MM.1S (cell line): Measurements from ENCODE around the gene NCAM2.

ENCODE experiments used
- DNase-seq: peaks from one replicate; pipeline ENCODE4 v3.0.0-alpha.2; 2015
- H2AFZ ChIP-seq: fragments of 300-600 bp; sonication (generic); 2 replicates; pipeline ENCODE4 v1.6.0; 2016; ENCODE audit warnings: antibody characterized with exemption, low read length
- H3F3A ChIP-seq: fragments of 300-600 bp; sonication (generic); 2 replicates; pipeline ENCODE4 v1.6.1; 2016; ENCODE audit warnings: mild to moderate bottlenecking, antibody characterized with exemption, low read length, moderate library complexity, mixed read lengths; ENCODE audit not compliant: insufficient read depth
- H3K27ac ChIP-seq: fragments of 300-600 bp; sonication (generic); 2 replicates; pipeline ENCODE4 v1.5.1; 2016; ENCODE audit warnings: mild to moderate bottlenecking, low read length
- H3K27me3 ChIP-seq: fragments of 300-600 bp; sonication (generic); replicated peaks from 2 replicates; pipeline ENCODE4 v1.6.0; 2016; ENCODE audit warnings: low read length; ENCODE audit not compliant: insufficient read depth
- H3K36me3 ChIP-seq: fragments of 300-600 bp; sonication (generic); replicated peaks from 2 replicates; pipeline ENCODE4 v1.6.1; 2016; ENCODE audit warnings: mild to moderate bottlenecking, low read length, mixed read lengths; ENCODE audit not compliant: insufficient read depth
- H3K4me1 ChIP-seq: fragments of 300-600 bp; sonication (generic); 2 replicates; pipeline ENCODE4 v1.6.1; 2016; ENCODE audit warnings: low read length, mixed read lengths
- H3K4me2 ChIP-seq: fragments of 300-600 bp; sonication (generic); 2 replicates; pipeline ENCODE4 v1.6.0; 2016; ENCODE audit warnings: low read depth, low read length
- H3K4me3 ChIP-seq: fragments of 300-600 bp; sonication (generic); 2 replicates; pipeline ENCODE4 v1.5.1; 2016; ENCODE audit warnings: low read length, mixed read lengths
- H3K79me2 ChIP-seq: fragments of 300-600 bp; sonication (generic); 2 replicates; pipeline ENCODE4 v1.6.1; 2016; ENCODE audit warnings: mixed run types, low read length, mixed read lengths
- H3K9ac ChIP-seq: fragments of 300-600 bp; sonication (generic); 2 replicates; pipeline ENCODE4 v1.6.1; 2016; ENCODE audit warnings: low read length, mixed read lengths
- H3K9me2 ChIP-seq: fragments of 300-600 bp; sonication (generic); replicated peaks from 2 replicates; pipeline ENCODE4 v1.6.1; 2016; ENCODE audit warnings: mild to moderate bottlenecking, low read length, mixed read lengths; ENCODE audit not compliant: insufficient read depth
- H3K9me3 ChIP-seq: fragments of 300-600 bp; sonication (generic); replicated peaks from 2 replicates; pipeline ENCODE4 v1.6.1; 2016; ENCODE audit warnings: mild to moderate bottlenecking, low read length, mixed read lengths; ENCODE audit not compliant: insufficient read depth
- H4K20me1 ChIP-seq: fragments of 300-600 bp; sonication (generic); 2 replicates; pipeline ENCODE4 v1.6.1; 2016; ENCODE audit warnings: mild to moderate bottlenecking, low read length, moderate library complexity, mixed read lengths; ENCODE audit not compliant: insufficient read depth
- EZH2 ChIP-seq: fragments of 300-600 bp; sonication (generic); optimal IDR thresholded peaks from 2 replicates; pipeline ENCODE3; 2017; ENCODE audit warnings: low read depth, mild to moderate bottlenecking, antibody characterized with exemption, low read length, mixed read lengths
- EZH2phosphoT487 ChIP-seq: fragments of 300-600 bp; sonication (generic); IDR thresholded peaks from 2 replicates; pipeline ENCODE4 v1.6.1; 2018; ENCODE audit warnings: antibody characterized with exemption, low read length
- TF ChIP-seq, protein P1 (sequence below): fragments of 300-600 bp; sonication (generic); IDR thresholded peaks from 2 replicates; pipeline ENCODE4 v1.5.1; 2016; ENCODE audit warnings: antibody characterized with exemption, low read length, mixed read lengths

NCAM2 gene

DNA sequence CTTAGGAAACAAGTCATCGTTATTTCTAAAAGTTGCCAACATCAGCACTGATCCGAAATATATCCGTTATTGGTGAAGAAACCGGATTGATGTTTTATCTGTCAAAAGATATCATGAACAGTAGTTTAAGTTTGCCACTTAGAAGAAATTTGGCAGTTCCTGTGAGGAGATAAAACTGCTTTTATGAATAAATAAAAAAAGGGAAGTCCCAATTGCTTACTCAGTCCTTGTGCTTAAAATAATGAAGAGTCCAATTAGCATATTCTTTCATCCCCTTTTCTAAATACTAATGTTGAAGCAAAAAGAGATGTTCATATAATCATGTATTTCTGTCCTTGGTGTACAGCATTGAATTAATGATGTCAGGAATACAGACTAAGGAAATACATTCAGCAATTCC is 164.6 kb downstream of the NCAM2 start:
- DNase-seq = no peak
- no peak for TF ChIP-seq EZH2
- no peak for TF ChIP-seq EZH2phosphoT487
- TF ChIP-seq, protein P1, sequence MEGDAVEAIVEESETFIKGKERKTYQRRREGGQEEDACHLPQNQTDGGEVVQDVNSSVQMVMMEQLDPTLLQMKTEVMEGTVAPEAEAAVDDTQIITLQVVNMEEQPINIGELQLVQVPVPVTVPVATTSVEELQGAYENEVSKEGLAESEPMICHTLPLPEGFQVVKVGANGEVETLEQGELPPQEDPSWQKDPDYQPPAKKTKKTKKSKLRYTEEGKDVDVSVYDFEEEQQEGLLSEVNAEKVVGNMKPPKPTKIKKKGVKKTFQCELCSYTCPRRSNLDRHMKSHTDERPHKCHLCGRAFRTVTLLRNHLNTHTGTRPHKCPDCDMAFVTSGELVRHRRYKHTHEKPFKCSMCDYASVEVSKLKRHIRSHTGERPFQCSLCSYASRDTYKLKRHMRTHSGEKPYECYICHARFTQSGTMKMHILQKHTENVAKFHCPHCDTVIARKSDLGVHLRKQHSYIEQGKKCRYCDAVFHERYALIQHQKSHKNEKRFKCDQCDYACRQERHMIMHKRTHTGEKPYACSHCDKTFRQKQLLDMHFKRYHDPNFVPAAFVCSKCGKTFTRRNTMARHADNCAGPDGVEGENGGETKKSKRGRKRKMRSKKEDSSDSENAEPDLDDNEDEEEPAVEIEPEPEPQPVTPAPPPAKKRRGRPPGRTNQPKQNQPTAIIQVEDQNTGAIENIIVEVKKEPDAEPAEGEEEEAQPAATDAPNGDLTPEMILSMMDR = no peak
- no peaks in the 10 kb centered on the region for H4K20me1 ChIP-seq
- H3K27me3 ChIP-seq = no peaks in the 10 kb centered on the region
- no peak overlapping the region for H3K27ac ChIP-seq
- no peaks in the 10 kb centered on the region for H3K36me3 ChIP-seq
- no peak overlapping the region for H3K4me2 ChIP-seq
- H3K79me2 ChIP-seq = no peaks in the 10 kb centered on the region
- H3K9ac ChIP-seq = no peak overlapping the region
- H2AFZ ChIP-seq = no peak overlapping the region
- no peaks in the 10 kb centered on the region for H3K9me2 ChIP-seq
- no peaks in the 10 kb centered on the region for H3K4me1 ChIP-seq
- no peaks in the 10 kb centered on the region for H3K9me3 ChIP-seq
- no peak overlapping the region for H3K4me3 ChIP-seq
- no peaks in the 10 kb centered on the region for H3F3A ChIP-seq

DNA sequence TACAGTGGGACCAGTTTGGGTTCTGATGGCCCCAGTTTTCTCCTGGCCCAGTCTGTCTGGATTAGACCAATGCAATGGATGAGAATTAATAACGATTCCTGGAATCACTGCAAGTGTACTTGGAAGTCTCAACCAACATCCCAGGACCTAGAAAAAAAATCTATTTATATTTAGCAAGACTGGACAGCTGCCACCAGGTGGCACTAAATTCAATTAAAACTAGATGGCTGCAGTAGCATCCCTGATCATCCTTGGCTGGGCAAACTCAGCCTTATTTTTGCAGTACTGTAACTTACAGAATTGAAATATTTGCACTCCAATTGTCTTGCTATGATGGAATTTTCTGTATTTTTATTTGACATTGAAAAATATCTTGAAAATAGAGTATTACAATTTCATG is 165.7 kb downstream of the NCAM2 start:
- H3K9me3 ChIP-seq = no peaks in the 10 kb centered on the region
- TF ChIP-seq, protein P1 = peak; percentile 59
- no peak for TF ChIP-seq EZH2phosphoT487
- H4K20me1 ChIP-seq = no peaks in the 10 kb centered on the region
- H3K4me2 ChIP-seq = no peak overlapping the region
- H3K9me2 ChIP-seq = no peaks in the 10 kb centered on the region
- no peaks in the 10 kb centered on the region for H3K79me2 ChIP-seq
- no peaks in the 10 kb centered on the region for H3F3A ChIP-seq
- H3K4me3 ChIP-seq = no peak overlapping the region
- H3K4me1 ChIP-seq = no peaks in the 10 kb centered on the region
- H3K27ac ChIP-seq = no peak overlapping the region
- H3K9ac ChIP-seq = no peak overlapping the region
- peak; percentile 64 for DNase-seq
- H3K36me3 ChIP-seq = no peaks in the 10 kb centered on the region
- no peaks in the 10 kb centered on the region for H3K27me3 ChIP-seq
- H2AFZ ChIP-seq = no peak overlapping the region

DNA sequence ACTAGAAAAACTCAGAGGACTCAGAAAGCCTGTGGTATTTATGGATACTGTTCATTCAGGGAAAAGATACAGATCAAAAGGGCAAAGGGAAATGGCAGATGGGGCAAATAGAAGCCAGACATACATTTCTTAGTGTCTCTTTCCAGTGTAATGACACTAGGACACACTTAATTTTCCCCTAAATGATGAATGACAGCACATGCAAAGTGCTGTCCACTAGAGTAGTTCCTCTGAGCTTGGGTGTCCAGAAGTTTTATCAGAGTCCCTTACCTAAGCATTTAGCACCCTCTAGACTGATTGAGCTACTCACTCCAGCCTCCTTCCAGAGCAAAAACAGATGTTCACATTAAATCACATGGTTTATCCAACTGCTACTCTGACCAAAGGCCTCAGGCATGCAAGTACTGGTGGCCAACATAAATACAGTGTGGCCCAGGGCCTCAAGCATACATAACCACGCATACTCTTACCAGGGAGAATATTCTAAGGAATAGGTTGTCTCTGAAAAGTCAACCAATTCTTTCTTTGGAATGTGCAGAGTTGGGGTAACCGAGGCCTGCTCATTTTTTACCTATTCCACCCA is 166.9 kb downstream of the NCAM2 start:
- Histone ChIP-seq H3K9ac (no peak overlapping the region), H2AFZ (no peak overlapping the region), H3K9me3 (no peaks in the 10 kb centered on the region), H3K4me2 (no peak overlapping the region), H3K4me3 (no peak overlapping the region), H3K27ac (no peak overlapping the region), H4K20me1 (no peaks in the 10 kb centered on the region), H3K4me1 (no peaks in the 10 kb centered on the region), H3K79me2 (no peaks in the 10 kb centered on the region), H3K27me3 (no peaks in the 10 kb centered on the region), H3K36me3 (no peaks in the 10 kb centered on the region), H3F3A (no peaks in the 10 kb centered on the region), H3K9me2 (no peaks in the 10 kb centered on the region)
- no peak for DNase-seq
- no peak for TF ChIP-seq EZH2phosphoT487
- TF ChIP-seq EZH2 = no peak
- TF ChIP-seq, protein P1 = no peak
